Fibroblast of lung (primary cell): Measurements from ENCODE around the gene TSPAN9.

Source experiments
- CTCF ChIP-seq, 2 donors: IDR thresholded peaks in 1 of 2; conservative IDR thresholded peaks in 1 of 2; 1 replicate in 1 of 2; 2 replicates in 1 of 2; pipeline ENCODE4 v1.5.1; 2011 to 2012; ENCODE audit warnings: low read length in 2 of 2, control low read depth in 1 of 2, inconsistent platforms in 1 of 2, low read depth in 1 of 2, mild to moderate bottlenecking in 1 of 2
- EZH2 ChIP-seq: IDR thresholded peaks from 2 replicates; pipeline ENCODE4 v1.5.1; 2012; ENCODE audit warnings: low read length, control low read depth, mild to moderate bottlenecking; ENCODE audit errors: missing control alignments

- TF ChIP-seq CTCF (conservative IDR thresholded peaks at IDR 0.05 in 1 of 2, IDR thresholded peaks at IDR 0.05 in 1 of 2; ENCODE audit: low read depth in 1 of 2, low read length in 2 of 2) (no peak), EZH2 (no peak)
These were observed 218.6 kb downstream of the TSPAN9 start for GRCh38 chr12:3295646-3296408.
